Parietal lobe (tissue), 2 donors: Measurements from ENCODE around the gene FLYWCH1. TPM values are rescaled to one million over a fixed set of nuclear protein-coding genes. Genes with fewer than 3 reads are reported as not detected.

Experiments
- small RNA-seq: library from RNA; depleted of rRNA; stranded (forward); fragments of <200 nt; gene quantifications from one replicate; pipeline ENCODE3, GENCODE V24; 2014; ENCODE audit warnings: low replicate concordance
- total RNA-seq: library from RNA; depleted of rRNA; stranded (reverse); fragments of >200 nt; gene quantifications from one replicate; pipeline ENCODE4 v1.2.3, GENCODE V29; 2014

FLYWCH1 gene, protein sequence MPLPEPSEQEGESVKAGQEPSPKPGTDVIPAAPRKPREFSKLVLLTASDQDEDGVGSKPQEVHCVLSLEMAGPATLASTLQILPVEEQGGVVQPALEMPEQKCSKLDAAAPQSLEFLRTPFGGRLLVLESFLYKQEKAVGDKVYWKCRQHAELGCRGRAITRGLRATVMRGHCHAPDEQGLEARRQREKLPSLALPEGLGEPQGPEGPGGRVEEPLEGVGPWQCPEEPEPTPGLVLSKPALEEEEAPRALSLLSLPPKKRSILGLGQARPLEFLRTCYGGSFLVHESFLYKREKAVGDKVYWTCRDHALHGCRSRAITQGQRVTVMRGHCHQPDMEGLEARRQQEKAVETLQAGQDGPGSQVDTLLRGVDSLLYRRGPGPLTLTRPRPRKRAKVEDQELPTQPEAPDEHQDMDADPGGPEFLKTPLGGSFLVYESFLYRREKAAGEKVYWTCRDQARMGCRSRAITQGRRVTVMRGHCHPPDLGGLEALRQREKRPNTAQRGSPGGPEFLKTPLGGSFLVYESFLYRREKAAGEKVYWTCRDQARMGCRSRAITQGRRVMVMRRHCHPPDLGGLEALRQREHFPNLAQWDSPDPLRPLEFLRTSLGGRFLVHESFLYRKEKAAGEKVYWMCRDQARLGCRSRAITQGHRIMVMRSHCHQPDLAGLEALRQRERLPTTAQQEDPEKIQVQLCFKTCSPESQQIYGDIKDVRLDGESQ
- 25.0 TPM for total RNA-seq

DNA sequence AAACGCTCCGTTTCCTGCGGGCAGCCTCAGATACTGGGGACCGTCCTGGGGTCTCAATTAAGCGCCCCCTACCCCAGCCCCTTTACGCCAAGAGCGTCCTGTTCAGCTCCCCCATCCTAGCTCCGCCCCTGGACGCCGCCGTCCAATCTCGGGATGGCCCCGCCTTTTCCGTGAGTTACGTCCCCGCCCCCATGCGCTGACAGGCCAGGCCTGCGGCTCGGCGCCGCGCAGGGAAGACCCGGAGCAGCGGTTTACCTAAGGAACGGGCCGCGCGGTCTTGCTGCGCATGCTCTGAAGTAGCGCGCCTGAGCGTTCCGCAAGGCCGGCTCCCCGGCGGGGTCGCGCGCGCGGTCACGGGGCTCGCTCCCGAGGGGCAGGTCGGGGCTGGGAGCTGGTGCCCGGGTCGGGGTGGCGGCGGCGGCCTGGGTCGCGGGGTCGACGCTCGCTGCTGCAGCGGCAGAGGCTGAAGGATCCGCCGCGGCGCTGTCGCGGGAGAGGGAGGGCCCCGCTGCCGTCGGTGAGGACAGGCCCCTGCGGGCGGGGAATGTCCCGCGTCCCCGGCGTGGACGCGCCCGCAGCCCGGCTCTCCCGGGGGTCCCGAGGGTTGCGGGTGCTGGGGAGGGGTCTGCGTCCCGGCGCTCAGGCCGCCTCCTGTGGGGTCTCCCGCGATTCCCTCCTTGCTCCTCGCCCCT, at the start of gene FLYWCH1:
Gene FLYWCH1 (plus strand): TSS at position 294 of the 692 bp plus-strand sequence. CDS start 17,755 bp downstream, outside the sequence.

DNA sequence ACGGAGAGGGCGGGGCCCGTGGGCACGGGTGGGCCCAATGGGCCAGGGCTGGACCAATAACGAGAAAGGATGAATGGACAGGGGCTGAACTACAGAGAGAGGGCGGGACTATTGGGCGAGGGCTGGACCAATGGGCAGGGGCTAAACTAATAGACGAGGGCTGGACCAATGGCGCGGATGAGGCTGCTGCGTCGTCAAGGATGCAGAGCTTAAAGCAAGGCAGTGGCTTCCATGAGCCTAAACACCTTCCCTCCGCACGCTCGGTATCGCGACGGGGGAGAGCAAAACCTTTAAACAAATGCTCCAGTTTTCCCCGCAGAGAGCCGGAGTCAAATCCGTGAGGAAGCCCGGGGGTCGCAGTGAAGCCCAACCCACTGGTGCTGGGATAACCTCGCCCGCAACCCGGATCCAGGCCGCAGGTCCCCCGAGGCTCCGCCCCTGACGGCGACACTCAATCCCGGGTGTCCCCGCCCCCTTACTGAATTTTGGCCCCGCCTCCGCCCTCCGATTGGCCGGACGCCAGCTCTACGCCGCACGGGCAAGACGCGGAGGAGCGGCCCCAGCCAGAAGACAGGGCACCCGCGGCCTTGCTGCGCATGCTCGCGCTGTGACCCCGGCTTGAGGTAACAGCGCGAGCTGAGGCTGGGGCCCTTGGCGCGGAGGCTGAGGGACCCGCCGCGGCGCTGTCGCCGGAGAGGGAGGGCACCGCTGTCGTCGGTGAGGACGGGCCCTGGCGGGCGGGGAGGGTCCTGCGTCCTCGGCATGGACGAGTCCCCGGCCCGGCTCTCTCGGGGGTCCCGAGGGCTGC, 28.9 kb upstream of the FLYWCH1 start, which contains the start of gene FLYWCH2:
Gene FLYWCH2 (plus strand): TSS at position 566 of the 808 bp plus-strand sequence. CDS start 13,235 bp downstream, outside the sequence.

DNA sequence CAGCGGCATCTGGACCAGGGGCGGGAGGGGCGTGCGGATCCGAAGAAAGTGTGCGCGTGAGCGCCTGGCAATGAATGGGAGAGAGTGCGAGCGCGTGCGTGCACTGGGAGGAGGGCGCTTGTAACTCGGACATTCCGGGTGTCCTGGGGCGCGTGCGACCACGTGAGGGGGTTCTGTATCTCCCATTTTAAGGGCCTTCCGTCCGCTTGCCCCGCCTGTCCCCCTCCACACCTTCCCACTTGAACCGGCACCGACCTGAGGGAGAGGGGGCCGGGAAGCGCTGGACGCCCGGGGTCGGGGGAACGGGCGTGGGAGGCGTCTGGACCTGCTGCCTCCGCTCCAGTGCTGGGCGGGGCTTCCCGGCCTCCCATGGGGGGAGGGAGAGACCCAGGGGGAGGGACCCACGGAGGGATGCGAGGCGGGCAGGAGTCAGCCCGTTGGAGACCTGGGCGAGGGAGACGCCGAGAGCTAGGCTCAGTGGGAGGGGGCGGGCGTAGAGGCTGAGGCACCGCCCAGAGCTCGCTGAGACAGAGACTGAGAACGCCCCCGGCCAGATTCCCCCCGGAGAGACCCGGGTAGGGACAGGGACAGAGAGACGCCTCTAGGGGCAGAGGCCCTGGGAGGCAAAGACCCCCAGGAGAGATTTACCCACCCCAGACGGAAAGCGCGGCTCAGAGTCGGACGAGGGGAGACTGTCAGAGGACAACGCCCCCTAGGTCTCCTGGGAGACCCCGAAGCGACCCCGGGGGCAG, 52.2 kb downstream of the FLYWCH1 start, which contains the start of gene KREMEN2:
Gene KREMEN2 (plus strand): TSS at position 553 of the 752 bp plus-strand sequence. CDS start 246 bp downstream, outside the sequence.

DNA sequence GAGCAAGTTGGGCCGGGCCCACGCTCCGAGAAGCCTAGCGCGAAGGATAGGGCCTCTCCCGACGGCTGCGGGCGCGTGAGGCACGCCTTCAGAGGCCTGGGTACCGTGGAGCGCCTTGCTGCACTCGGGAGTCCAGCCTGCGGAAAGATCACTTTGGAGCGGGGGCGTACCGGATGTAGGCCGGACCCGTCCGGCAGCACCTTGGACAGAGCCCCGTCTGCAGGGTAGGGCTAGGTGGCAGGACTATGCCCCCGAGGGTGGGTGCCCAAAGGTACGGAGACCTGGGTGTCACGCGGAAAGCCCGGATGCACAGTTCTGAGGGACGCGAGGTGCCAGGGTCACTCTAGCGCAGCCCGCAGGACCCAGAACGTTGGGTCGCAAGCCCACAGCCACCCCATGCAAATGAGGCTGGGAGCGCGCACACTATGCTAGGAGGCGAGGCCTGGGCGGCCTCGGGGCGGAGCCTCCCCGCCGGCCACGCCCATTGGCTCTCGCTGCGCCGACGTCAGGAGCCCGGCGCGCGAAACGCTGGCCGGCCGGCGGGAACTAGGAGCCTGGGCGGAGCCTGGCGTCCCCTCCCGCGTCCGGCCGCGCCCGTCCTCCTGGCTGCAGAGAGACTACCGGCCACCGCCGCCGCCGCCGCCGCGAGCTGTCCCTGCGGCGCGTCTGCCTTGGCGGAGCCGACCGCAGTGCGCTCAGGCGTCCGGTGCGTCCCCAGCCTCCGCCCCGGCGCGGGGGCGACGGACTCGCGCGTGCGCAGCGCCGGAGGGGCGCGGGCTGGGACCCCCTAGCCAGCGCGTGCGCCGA, 57.2 kb downstream of the FLYWCH1 start, which contains the start of gene PAQR4:
Gene PAQR4 (plus strand): TSS at position 611 of the 807 bp plus-strand sequence. CDS start 327 bp downstream, outside the sequence.

DNA sequence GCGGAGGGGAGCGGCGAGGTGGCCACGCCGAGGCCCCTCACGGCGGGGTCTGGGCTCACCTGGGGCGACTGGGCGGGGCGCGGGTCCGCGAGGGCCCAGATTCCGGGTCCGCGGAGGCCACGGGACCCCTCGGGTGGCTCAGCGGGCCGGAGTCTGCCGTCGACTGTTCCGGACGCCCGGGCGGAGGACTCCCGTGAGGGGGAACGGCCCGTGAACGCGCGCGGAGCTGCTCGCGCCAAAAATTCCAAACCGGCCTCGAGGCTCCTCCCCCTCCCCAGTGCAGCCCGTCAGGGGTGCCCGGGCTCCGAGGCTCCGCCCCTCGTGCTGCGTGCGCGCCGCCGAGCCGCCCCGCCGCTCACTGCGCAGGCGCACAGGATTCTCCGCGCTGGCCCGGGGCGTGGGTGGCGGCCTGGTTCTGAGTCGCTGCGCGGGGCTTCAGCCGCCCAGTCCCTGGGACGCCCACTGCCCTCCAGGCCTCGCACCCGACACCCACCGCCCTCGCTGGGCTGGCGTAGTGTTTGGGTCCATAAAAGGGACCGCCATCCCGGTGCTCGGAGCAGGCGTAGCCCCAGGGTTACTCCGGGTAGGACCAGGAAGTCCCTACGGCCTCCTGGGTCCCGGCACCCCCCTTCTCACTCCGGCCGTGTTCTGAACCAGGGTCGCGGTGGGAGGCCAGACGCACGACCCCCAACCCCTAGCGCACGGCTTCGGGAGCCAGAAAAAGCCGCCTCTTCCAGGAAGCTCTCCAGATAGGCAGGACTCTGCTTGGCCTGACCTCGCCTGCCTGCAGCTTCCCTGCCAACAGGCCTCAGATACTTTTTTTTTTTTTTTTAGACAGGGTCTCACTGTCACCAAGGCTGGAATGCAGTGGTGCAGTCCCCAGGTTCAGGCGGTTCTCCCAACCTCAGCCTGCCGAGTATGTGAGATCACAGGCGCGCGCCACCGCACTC, 68.8 kb downstream of the FLYWCH1 start, which contains the start of gene PKMYT1:
Gene PKMYT1 (minus strand): TSS at position 220 of the 950 bp plus-strand sequence. CDS start 789 bp downstream, outside the sequence.

Small RNA genes within 50 kb of the gene (small RNA-seq; reads per million reads assigned to genes)
- gene LINC00514: not detected

Other genes with a start within 250 kb of the FLYWCH1 start
- 27.9 TPM for gene KCTD5, start 229.4 kb upstream of the FLYWCH1 start, total RNA-seq
- 6.3 TPM for gene PRSS27, start 191.7 kb upstream of the FLYWCH1 start, total RNA-seq
- 135 TPM for gene SRRM2, start 159.3 kb upstream of the FLYWCH1 start, total RNA-seq
- 82.9 TPM for gene ELOB, start 134.7 kb upstream of the FLYWCH1 start, total RNA-seq
- gene PRSS33, start 124.4 kb upstream of the FLYWCH1 start, total RNA-seq: not detected
- not detected for gene PRSS41, start 113.5 kb upstream of the FLYWCH1 start, total RNA-seq
- not detected for gene PRSS21, start 94.7 kb upstream of the FLYWCH1 start, total RNA-seq
- not detected for gene ZG16B, start 81.6 kb upstream of the FLYWCH1 start, total RNA-seq
- gene PRSS22, start 53.8 kb upstream of the FLYWCH1 start, total RNA-seq: not detected
- gene FLYWCH2, start 28.7 kb upstream of the FLYWCH1 start, total RNA-seq: 39.4 TPM
- not detected for gene KREMEN2, start 52.3 kb downstream of the FLYWCH1 start, total RNA-seq
- gene PAQR4, start 57.4 kb downstream of the FLYWCH1 start, total RNA-seq: 20.3 TPM
- 5.9 TPM for gene PKMYT1, start 68.5 kb downstream of the FLYWCH1 start, total RNA-seq
- not detected for gene CLDN9, start 101.0 kb downstream of the FLYWCH1 start, total RNA-seq
- 0.63 TPM for gene CLDN6, start 106.3 kb downstream of the FLYWCH1 start, total RNA-seq
- not detected for gene TNFRSF12A, start 108.4 kb downstream of the FLYWCH1 start, total RNA-seq
- gene HCFC1R1, start 112.0 kb downstream of the FLYWCH1 start, total RNA-seq: 17.2 TPM
- 4.4 TPM for gene THOC6, start 112.1 kb downstream of the FLYWCH1 start, total RNA-seq
- gene BICDL2, start 125.0 kb downstream of the FLYWCH1 start, total RNA-seq: 0.31 TPM
- 0.63 TPM for gene MMP25, start 134.6 kb downstream of the FLYWCH1 start, total RNA-seq
- 1.6 TPM for gene IL32, start 153.7 kb downstream of the FLYWCH1 start, total RNA-seq
- not detected for gene ZSCAN10, start 187.4 kb downstream of the FLYWCH1 start, total RNA-seq
- 14.4 TPM for gene ZNF205, start 200.7 kb downstream of the FLYWCH1 start, total RNA-seq
- gene ZNF213, start 223.1 kb downstream of the FLYWCH1 start, total RNA-seq: 10.3 TPM